HG03159 (cell line): Measurements from ENCODE around the gene QRICH2.

Source experiments
- ATAC-seq: cut with Tn5 transposase; IDR thresholded peaks from one replicate; pipeline ENCODE4 v1.9.1; 2021; ENCODE audit warnings: mild to moderate bottlenecking, moderate library complexity; ENCODE audit not compliant: unreplicated experiment

The QRICH2 gene

DNA sequence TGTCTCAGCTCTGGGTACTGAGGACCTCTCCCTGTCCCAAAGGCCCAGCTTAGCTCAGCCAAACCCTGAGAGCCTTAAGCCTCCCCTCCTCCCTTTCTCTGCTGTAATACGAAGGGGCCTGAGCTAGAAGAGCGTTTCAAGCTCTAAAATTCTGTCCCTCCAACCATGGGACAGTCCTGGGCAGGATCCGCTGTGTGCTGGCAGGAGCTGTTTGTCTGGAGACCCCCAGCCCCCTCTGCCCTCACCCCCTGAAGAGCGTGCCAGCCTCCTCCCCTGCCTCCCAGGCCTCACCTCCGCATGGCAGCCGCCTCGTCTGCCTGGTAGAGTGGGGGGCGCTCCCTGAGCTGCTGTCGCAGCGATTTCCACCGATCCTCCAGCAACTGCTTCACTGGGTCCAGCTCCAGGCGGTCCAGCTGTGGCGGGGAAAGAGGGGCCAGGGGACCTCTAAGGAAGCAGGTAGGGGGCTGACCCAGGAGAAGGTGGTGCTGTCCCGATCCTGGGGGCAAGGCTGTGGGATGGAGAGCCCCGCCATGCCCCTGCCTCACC is 28.3 kb downstream of the QRICH2 start:
- ATAC-seq, result no peak

DNA sequence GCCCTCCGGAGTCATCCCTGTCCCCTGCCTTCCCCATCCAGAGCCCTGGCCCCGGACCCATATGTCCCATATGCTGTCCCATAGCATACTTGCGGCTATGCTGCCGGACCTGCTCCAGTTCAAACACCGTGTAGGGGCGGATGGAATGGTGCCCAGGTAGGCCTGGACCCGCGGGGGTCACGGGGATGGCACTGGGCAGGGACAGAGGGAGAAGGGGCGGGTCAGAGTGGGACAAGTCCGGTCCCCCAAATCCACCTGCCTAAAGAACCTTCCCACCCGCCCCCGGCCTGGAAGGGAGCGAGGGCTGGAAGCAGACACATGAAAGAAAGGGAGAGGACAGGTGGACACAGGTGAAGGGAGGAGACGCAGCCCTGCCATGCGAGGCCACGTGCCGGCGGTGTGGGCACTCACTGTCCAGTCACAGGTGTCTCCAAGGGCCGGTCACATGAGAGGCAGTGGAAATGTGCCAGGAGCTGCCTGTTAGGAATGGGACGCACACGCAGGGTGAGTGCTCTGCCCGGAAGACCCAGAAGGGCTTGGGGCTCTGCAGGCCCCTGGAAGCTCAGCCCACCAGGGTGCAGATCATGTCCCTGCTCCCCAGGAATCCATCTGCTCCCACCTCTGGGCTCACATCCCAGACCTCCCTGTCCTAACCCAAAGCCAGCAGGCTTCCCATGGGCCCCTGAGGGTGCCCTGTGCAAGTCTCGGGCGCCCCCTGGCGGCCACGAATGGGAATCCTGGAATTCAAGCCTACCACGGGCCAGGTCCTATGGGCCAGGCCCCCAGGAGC is 28.9 kb downstream of the QRICH2 start:
- no peak for ATAC-seq

DNA sequence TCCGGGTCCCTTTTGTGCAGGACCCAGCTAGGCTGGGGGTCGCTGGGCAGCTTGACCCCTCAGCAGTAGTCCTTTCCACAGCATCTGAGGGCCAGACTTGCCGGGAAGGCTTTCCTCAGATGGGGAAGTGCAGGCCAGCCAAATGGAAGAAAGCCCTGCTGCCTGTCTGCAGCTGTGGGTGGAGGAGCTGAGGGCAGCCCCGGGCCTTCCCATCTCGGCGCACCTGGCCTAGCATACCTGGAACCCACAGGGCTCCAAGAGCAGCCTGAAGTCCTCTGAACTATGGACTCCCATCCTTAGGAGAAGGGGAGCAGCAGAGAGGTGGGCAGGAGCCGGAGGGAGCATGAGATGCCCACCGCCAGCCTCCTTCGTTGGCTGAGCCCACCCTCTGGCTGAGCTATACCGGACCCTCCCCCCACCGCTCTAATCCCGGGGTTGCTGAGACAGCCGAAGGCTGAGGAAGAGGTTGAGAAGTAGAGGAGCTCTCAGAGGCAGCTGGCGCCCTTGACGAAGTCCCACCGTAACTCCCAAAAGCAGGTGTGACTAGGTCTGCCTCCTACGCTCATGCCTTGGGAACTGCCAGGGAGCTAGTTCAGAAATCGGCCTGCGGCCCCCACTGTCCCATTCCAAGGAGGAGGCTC is 29.7 kb downstream of the QRICH2 start:
- ATAC-seq, result no peak

DNA sequence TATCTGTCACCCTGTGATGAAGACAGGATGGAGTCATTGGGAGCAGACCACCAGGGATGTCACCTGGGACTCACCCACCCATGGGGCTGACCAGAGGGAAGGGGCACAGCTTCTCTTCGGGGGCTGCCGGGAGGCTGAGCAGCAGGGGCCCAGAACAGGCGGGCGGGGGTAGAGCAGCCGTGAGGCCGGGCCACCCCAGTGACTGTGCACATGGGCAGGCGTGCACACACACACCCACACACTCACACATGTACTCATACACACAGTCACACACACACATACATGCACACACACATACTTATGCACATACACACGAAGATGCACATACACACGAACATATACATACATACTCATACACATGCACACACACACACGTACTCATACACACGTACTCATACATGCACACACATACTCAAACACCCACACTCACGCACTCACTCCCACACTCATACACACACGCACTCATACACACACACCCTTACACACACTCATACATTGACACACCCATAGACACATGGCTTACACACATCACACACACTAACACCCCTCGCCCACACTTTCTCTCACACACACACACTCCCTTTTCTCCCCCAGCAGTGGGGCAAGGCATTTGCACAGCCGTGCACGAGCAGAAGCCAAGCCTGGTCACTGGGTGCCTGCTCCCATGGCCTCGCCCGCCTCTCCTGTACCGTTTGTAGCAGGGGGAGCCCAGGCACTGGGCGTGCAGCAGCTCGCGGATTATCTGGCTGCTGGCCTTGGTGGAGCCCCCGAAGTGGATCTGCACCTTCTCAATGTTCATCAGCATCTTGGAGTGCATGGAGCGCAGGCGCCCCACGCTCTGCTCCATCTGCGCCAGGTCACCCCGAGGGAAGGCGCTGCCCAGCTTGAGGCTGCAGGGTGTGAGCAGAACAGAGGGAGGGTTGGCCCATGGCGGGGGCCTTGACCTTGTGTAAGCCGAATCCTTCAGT is 30.5 kb downstream of the QRICH2 start:
- ATAC-seq, result no peak

DNA sequence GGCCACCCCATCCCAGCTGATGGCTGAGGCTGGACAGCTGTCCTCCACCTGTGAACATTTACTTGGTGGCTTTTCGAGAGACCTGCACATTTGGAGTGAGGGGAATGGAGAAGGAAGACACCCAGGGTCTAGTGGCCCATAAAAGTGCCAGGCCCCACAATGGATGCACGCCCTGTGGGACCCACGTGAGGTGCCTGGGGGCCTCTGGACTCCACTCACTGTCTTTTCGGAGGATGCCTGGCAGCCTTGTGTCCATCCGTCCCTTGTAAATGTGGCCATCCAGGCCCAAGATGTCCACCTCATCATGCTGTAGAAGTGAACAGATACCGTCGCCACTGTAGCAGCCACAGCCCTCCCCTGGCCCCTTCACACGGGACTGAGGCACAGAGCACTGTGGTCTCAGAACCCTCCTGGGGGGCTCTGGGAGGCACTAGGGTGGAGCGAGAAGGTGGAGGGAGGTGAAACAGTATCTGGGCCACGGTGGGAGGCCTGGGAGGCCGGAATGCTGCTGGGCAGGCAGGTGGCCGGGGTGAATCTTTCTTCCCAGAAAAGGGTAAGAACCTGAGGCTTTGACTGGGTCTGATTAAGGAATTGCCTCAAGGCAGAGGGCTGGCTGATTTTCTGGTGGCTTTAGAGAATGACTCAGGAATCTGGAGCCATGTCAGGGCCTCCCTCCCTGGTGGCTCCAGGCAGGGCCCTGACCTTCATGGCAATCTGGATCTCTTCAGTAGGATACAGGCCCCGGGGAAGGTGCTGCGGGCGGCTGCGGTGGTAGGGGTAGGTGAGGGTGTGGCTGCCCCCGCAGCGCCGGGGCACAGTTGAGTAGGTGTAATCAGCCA is 31.4 kb downstream of the QRICH2 start:
- ATAC-seq, result no peak

DNA sequence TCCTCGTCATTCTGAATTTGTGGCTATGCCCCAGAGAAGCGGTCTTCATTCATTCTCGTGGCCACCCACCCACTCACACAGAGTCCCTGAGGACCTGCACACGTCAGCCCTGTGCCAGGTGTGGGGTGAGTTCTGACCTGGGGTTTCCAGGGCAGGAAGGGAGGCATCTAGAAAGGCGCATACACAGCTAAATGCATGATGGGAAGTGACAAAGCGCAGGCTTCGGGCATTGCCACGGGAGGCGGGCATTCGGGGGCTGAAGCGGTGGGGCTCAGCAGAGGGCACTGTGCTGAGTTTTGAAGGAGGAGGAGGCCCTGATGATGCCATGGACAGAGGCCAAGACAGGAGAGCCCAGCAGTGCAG is 32.0 kb downstream of the QRICH2 start:
- no peak for ATAC-seq

DNA sequence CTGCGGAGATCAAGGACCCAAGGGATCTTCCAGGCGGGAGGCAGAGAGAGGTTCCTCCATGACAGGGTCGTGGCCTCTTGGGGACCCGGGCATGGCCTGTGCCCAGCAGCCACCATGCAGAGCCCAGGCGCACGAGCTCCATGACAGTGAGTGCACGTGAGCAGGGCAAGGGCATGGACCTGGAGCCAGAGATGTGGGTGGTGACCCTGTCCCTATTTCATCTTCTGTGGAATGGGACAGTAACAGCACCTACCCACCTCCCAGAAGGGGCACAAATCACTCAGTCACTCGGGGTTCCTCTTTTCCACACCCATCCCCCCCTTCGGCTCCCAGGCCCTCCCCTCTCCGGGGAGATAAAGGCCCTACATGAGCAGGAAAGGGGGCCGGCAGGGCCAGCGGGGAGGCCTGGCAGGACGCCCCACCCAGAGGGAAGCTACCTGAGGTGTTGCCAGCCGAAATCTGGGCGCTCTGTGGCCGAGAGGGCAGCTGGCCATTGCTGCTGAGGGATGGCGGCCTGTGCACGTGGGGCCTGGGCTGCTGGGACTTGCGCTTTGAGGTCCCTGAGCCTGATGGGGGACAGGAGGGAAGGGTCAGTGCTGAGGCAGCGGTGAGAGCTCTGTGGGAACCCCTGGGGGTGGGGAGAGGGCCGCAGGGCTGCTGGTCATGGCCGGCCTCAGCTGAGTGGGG is 32.6 kb downstream of the QRICH2 start:
- no peak for ATAC-seq

DNA sequence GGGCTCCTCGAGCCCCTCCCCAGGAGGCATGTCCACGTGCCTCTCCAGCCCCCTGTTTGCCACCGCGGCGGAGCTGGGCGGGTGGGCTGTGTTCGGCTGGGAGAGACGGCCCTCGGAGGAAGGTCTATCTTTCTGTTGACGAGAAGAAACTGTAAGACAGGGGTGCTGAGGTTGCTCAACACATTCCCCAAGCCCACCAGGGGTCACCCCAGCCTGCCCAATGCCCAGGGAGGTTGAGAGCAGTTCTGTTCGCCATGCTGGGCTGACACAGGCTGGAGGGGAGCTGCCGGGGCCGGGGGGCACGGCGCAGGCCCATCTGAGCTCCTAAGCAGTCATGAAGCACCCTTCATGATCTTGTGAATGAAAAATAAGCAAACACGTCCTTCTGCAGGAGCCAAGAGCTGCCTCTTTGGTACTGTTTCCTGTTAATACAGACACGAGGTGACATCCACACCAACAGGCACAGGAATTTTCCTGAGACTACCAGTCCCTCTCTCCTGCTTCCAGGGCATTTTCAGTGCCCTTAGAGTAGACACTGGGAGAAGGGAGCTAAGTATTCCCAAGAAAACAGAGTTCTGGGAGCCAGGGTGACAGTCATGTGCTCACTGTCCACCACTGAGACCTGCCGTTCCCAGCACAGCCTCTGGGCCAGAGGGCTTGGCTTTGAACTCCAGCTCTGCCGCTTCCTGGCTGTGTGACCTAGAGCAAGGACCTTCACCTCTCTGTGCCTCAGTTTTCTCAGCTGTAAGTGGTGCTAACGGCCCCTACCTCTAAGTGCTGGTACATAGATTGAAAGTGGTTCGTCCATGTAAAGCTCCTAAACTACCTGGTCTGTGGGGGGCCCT is 33.7 kb downstream of the QRICH2 start:
- ATAC-seq, result no peak

DNA sequence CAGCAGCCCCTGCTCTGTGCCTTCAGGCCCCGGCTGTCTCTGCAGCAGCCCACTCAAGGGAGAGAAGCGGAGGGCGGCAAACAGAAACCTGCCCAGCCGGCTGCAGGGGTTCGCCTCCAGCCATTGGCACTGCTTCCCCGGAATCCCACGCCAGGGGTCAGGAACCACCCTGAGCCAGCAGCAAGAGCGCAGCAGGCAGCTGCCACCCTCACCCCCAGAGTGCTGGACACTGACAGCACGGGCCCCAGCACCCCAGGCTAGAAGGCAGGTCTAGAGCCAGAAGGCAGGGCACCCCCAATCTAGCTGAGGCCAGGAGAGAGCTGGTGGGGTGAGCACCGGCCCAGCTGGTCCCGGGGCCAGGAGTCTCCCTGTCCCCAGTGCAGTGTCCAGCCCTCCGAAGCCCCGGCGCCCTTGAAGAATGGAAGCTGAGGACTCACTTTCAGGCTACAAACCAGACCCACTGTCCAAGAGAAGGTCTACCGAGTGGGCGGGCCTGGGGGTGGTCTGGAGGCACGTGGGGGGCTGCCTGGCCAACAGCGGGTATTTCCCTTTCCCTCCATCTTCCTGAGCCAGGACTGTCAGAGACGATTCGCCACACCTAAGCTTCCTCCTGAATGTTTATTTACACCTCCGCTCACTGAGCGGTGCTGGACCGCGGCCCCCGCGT is 34.5 kb downstream of the QRICH2 start:
- no peak for ATAC-seq

DNA sequence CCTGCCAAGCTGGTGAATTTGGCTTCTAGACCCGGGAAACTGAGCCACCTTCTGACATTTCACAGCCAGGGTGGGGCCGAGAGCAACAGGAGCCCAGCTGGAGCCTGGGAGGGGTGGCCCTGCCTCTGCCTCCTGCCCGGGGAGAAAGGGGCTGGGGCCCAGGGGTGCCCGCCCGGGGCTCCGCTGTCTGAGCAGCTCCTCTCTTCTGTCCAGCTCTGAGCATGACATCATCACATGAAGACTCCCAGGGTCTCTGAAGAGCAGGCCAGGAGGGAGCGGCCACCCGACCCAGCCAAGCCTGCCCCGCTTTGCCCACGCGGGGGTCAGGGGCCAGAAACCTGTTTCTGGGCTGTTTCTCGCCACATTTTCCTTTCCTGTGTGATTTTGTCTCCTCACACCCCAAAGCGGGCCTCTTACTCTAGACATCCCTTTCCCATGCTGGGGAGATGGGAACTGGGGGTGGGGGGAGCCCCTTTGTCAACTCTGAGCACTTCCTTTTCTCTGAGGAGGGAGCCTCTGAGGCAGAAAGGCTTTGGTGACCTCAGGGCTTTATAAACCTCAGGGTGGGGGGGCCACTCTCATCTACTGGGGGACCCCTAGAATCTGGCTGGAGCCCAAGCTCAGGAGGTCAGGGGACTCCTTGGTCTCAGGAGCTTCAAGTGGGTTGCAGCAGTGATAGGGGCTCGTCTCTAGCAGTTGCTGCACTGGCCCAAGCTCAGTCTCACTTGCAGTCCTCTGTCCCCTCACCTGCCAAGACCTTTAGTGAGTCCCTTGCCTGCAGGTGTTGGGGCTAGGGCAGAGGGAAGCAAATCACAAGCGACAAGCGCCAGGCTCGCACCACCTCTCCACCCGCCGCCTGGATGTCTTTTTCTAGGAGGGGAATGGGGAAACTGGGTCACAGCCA is 35.3 kb downstream of the QRICH2 start:
- peak; percentile 19 for ATAC-seq

DNA sequence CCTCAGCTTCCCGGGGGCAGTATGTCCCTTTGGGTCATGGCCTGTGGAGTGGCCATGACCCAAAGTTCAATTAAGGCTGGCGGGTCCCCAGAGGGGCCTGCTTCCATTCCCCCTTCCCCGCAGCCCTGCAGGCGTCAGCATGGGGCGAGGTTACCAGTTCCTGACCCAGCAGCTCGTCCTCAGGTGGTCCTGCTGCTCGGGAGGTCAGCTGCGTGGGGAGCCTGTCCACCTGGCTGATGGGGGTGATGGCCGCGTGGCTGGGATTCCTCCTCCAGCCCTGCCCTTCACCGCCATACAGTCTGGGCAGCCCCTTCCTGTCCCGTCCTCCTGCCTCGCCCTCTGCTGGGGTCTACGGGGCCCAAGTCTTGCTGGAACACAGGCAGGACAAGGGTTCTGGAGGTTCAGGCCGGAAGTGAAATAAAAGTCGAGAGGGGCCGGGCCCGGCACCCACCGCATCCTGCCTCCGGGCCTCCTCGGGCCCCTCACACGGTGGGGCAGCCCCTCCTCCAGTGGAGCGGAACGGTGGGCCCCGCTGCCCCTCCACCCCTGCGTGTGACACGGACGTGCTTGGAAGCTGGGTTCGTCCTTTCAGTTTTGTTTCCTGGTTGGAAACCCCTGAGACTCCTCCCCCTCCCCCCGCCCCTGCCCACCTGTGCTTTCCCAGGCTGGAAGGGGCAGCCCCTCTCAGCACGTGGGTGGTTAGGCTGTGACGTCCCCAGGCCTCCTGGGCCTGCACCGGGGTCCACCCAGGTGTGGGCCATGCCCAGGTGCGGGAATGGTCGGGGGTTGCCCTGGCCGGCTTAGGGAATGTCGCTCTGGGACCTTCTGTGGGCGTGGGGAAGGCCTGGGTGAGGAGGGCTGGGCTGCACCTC is 36.2 kb downstream of the QRICH2 start:
- ATAC-seq, result peak; percentile 57

DNA sequence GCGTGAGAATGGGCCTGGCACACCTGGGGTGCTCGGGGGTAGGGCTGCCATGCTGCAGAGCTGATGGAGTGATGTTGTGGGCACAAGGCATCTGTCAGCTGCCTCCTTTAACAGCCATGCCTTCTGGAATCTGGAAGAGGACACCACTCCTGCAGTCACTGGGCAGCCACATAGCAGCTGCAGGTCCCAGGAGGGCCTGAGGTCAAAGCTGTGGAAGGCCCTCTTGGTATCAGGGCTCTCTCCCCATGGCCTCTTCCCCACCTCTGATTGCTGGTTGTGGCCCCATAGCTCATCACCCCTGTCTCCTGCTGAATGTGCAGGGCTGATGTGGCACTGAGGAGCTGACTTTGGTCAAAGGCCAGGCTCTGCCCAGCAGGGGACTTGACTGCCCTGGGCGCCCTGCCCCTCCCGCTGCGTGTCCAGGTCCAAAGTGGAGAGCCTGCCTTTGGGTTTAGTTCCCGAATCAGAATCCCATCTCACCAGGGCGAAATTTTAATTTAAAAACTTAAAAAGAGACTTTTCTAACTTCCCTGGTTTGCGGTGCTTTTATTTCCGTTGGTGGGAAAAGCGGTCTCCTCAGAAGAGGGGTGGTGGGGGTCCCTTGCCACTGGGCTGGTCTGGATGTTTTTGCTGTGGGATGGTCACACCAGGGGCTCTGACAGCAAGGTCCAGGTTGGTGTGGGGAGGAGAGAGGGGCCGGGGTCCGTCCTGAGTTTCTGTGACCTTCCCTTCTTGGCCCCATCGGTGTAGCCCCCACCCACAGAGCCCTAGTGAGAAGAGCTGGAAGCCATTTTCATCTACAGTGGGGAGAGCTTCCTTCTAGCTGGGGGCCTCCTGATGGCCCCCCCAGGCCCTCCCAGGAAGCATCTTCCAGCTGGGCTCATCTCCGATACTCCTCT is 37.1 kb downstream of the QRICH2 start:
- peak; percentile 2 for ATAC-seq

DNA sequence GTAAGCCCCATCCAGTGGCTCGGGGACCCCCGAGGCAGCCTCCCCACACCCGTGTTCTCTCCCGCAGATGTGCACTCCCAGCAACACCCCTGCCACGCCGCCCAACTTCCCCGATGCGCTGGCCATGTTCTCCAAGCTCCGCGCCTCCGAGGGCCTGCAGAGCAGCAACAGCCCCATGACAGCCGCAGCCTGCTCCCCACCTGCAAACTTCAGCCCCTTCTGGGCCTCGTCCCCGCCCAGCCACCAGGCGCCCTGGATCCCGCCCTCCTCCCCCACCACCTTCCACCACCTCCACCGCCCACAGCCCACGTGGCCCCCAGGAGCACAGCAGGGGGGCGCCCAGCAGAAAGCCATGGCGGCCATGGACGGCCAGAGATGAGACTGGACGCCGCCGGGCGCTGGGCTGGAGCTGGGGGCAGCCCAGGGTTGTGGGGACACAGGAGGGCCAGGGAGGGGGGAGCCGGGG is 37.9 kb downstream of the QRICH2 start:
- no peak for ATAC-seq

DNA sequence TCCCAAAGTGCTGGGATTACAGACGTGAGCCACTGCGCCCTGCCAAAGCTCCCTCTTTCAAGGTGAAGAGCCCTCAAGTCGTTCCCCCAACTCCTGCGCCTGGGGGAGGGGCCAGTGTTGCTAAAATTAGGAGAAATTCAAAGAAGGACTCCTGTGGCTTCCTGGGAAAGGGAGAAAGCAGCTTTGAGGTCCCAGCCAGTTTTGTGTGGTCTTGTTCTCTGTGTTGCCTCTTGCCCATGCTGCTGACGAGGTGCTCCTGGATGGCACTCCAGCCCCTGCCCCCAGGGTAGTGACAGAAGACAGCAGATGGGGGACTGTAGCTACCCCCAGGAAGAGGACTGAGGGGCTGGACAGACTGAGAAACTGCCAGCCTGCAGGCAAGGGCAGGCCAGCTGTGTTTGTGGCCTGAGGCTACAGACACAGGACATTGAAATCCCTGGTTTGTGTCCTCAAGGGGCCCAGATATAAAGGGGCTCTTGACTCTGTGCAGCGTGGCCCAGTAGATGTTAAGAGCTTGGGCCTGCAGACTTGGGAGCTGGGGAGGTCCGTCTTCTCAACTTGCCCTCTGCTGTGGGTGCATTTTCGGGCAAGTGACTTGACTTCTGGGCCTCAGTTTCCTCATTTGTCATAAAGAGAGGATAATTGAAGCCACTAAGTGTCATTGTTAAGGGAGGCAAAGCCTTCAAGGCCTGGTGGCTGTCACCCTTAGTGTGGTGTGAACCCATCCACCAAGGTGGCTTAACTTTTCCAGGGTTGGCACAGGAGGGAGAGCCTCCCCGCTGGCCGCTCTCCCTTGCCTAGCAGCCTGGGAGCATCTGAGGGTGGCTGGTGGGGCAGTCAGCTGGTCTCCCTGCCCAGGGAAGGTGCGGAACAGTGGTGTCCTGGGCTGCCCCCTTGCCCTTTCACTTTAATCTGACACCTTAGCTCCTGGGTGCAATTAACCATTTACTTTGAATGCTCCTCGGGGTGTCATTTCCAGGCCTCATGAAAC is 38.8 kb downstream of the QRICH2 start:
- no peak for ATAC-seq
